Neuronal stem cell (in vitro differentiated cells): ENCODE results near the gene KLHDC7B.

Source experiments
- DNase-seq: peaks from one replicate; pipeline ENCODE4 v3.0.0-alpha.2; 2013; ENCODE audit warnings: low spot score
- H2AFZ ChIP-seq: one replicate; pipeline ENCODE4 v1.6.1; 2013; ENCODE audit warnings: mild to moderate bottlenecking, low read length, inconsistent platforms
- H2AK5ac ChIP-seq: 2 replicates; pipeline ENCODE4 v1.6.1; 2013; ENCODE audit warnings: low read depth, mild to moderate bottlenecking, inconsistent platforms, low read length, moderate library complexity, mixed read lengths
- H2BK120ac ChIP-seq: 2 replicates; pipeline ENCODE4 v1.6.1; 2013; ENCODE audit warnings: low read depth, mild to moderate bottlenecking, inconsistent platforms, low read length, moderate library complexity, mixed read lengths
- H2BK12ac ChIP-seq: one replicate; pipeline ENCODE4 v1.6.1; 2013; ENCODE audit warnings: low read length, inconsistent platforms
- H2BK15ac ChIP-seq: 2 replicates; pipeline ENCODE4 v1.6.1; 2013; ENCODE audit warnings: mild to moderate bottlenecking, low read length, inconsistent platforms, mixed read lengths
- H2BK5ac ChIP-seq: one replicate; pipeline ENCODE4 v1.6.1; 2013; ENCODE audit warnings: inconsistent platforms, mild to moderate bottlenecking, low read length, moderate library complexity
- H3K14ac ChIP-seq: one replicate; pipeline ENCODE4 v1.6.1; 2013; ENCODE audit warnings: low read length, inconsistent platforms
- H3K18ac ChIP-seq: 2 replicates; pipeline ENCODE4 v1.6.1; 2013; ENCODE audit warnings: low read length, inconsistent platforms
- H3K23ac ChIP-seq: 2 replicates; pipeline ENCODE4 v1.6.1; 2013; ENCODE audit warnings: low read depth, mild to moderate bottlenecking, mixed read lengths, low read length, inconsistent platforms; ENCODE audit not compliant: poor library complexity
- H3K27ac ChIP-seq: replicated peaks from 3 replicates; pipeline ENCODE4 v1.5.1; 2013; ENCODE audit warnings: low read length, inconsistent platforms
- H3K27me3 ChIP-seq, 3 experiments: 2 replicates each; pipeline ENCODE4 v1.6.1; 2013; ENCODE audit warnings: low read length in 3 of 3, mild to moderate bottlenecking in 2 of 3, inconsistent platforms in 1 of 3, low read depth in 1 of 3, mixed read lengths in 1 of 3, moderate library complexity in 1 of 3; ENCODE audit not compliant: control insufficient read depth in 3 of 3, insufficient read depth in 3 of 3
- H3K36me3 ChIP-seq, 2 donors: replicated peaks in 1 of 2; 2 replicates each; pipeline ENCODE4 v1.6.1; 2013; ENCODE audit warnings: low read length in 2 of 2; ENCODE audit not compliant: control insufficient read depth in 2 of 2, insufficient read depth in 2 of 2
- H3K4ac ChIP-seq: 2 replicates; pipeline ENCODE4 v1.6.1; 2013; ENCODE audit warnings: inconsistent platforms, mild to moderate bottlenecking, low read length, moderate library complexity
- H3K4me1 ChIP-seq, 2 donors: 1 replicate in 1 of 2; 2 replicates in 1 of 2; pipeline ENCODE4 v1.6.1; 2013; ENCODE audit warnings: low read length in 2 of 2, low read depth in 1 of 2; ENCODE audit not compliant: control insufficient read depth in 2 of 2, insufficient read depth in 1 of 2
- H3K4me2 ChIP-seq: one replicate; pipeline ENCODE4 v1.6.1; 2013; ENCODE audit warnings: mild to moderate bottlenecking, low read length, inconsistent platforms; ENCODE audit not compliant: insufficient read depth, poor library complexity, severe bottlenecking
- H3K4me3 ChIP-seq, 2 donors: 2 replicates each; pipeline ENCODE4 v1.5.1; 2013; ENCODE audit warnings: low read length in 2 of 2, mild to moderate bottlenecking in 2 of 2, inconsistent platforms in 1 of 2, moderate library complexity in 1 of 2
- H3K79me1 ChIP-seq: one replicate; pipeline ENCODE4 v1.6.1; 2013; ENCODE audit warnings: low read depth, mild to moderate bottlenecking, inconsistent platforms, low read length, moderate library complexity
- H3K9ac ChIP-seq: one replicate; pipeline ENCODE4 v1.6.1; 2013; ENCODE audit warnings: mild to moderate bottlenecking, low read depth, low read length, inconsistent platforms; ENCODE audit not compliant: poor library complexity
- H3K9me3 ChIP-seq, 2 donors: replicated peaks in 1 of 2; 2 replicates each; pipeline versions ENCODE3 to v1.6.1; 2013; ENCODE audit warnings: low read length in 2 of 2, mild to moderate bottlenecking in 2 of 2, inconsistent platforms in 1 of 2, low read depth in 1 of 2, mixed read lengths in 1 of 2, moderate library complexity in 1 of 2; ENCODE audit not compliant: control insufficient read depth in 2 of 2, insufficient read depth in 1 of 2
- H4K8ac ChIP-seq: one replicate; pipeline ENCODE4 v1.6.1; 2013; ENCODE audit warnings: low read depth, mild to moderate bottlenecking, inconsistent platforms, low read length, moderate library complexity
- H4K91ac ChIP-seq: one replicate; pipeline ENCODE4 v1.6.1; 2013; ENCODE audit warnings: low read length, low read depth, mild to moderate bottlenecking, inconsistent platforms; ENCODE audit not compliant: poor library complexity
- WGBS, 2 donors: extraction: QIAGEN DNeasy Blood & Tissue Kit; methylation state at CpG; one replicate each; pipeline ENCODE4 v1.1.7; 2013; ENCODE audit warnings: missing lambda C conversion rate in 2 of 2, mixed read lengths in 1 of 2; ENCODE audit not compliant: insufficient read length in 2 of 2, insufficient replicate concordance in 1 of 2; ENCODE audit errors: extremely low coverage in 2 of 2; 5-methylcytosine and 5-hydroxymethylcytosine counted together

KLHDC7B gene

DNA sequence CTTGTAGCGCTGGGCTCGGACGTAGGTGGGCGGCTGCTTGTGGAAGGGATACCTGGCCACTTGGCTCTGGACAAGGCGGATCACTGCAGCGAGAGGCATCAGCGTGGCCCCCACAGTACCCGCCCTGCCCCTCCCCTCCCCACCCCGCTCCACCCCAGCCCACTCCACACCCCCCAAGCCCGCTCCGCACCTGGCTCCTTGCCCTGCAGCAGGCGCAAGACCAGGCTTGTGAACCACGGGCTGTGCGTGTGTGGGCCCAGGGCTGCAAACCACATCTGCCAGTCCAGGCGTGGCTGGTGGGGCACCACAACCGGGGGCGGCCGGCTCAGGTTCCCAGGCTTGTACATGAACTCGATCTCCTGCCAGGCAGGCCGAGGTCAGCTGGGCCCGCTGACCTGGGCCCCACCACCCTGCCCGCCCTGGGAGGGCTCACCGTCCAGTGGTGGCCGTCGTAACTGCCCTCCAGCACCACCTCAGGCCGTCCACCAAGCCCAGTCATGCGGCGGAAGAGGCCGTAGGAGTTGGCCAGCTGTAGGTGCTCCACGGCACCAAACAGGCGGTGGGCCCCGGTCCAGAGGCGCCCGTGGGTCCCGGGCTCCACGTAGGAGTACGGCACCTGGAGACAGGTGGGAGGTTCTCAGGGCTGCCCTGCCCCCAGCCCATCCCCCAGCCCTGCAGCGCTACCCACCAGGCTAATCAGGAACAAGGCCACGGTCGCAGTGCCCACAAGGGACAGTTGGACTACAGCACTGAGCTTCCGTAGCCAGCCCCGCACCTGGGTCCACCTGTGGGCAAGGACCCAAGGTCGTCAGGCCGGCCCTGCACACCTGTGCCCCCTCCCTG is 41.1 kb upstream of the KLHDC7B start:
- no peak overlapping the region for H2BK12ac ChIP-seq
- no peak overlapping the region for H3K4me3 ChIP-seq
- H3K36me3 ChIP-seq, result peaks cover 16 to 36% of the 10 kb centered on the region in 2 donors
- H3K14ac ChIP-seq, result no peak overlapping the region
- no peaks in the 10 kb centered on the region for H3K27me3 ChIP-seq
- no peak overlapping the region for H2AFZ ChIP-seq
- no peak overlapping the region for H3K18ac ChIP-seq
- H3K9me3 ChIP-seq, result no peaks in the 10 kb centered on the region
- peaks cover 9 to 12% of the 10 kb centered on the region in 2 donors for H3K4me1 ChIP-seq
- no peak for DNase-seq
- peaks cover 18% of the 10 kb centered on the region for H3K79me1 ChIP-seq
- no peak overlapping the region for H4K8ac ChIP-seq
- no peak overlapping the region for H3K9ac ChIP-seq
- H3K4me2 ChIP-seq, result no peak overlapping the region
- no peak overlapping the region for H3K27ac ChIP-seq
- WGBS, 2 donors, result no CpG with 5 or more reads among the region's 44 CpGs
- no peak overlapping the region for H4K91ac ChIP-seq
- no peak overlapping the region for H2AK5ac ChIP-seq
- H2BK120ac ChIP-seq, result no peak overlapping the region
- no peak overlapping the region for H3K4ac ChIP-seq
- no peak overlapping the region for H2BK15ac ChIP-seq
- no peak overlapping the region for H3K23ac ChIP-seq
- no peak overlapping the region for H2BK5ac ChIP-seq

DNA sequence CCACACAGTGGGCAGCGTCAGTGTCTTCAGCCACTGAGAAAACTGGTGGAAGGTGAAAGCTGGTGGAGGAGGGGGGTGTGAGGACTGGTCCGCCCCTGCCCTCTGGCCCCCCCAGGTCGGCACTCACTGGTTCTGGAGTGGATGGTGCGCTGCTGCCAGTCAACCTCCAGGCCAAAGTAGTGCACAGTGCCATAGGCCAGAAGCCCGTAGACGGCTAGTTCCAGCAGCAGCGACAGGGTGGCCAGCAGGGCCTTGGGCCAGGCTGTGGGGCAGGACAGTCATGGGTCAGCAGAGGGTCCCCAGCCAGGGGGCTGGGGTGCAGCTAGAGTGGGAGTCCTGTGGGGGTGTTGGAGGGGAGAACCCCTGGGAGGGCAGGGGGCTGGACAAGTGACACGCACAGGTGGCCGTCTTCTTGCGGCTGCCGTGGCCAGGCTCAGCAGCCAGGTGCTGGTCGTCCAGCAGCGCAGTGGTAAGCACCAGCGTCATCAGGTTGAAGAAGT is 40.4 kb upstream of the KLHDC7B start:
- WGBS, 2 donors, result no CpG with 5 or more reads among the region's 14 CpGs
- H3K4me3 ChIP-seq, result peak overlapping the region in 1 of 2 donors; percentile 69
- H3K23ac ChIP-seq, result peak overlapping the region; percentile 43
- no peak overlapping the region for H3K27ac ChIP-seq
- no peak for DNase-seq
- H3K4me1 ChIP-seq, result peaks cover 9 to 12% of the 10 kb centered on the region in 2 donors
- H2AK5ac ChIP-seq, result no peak overlapping the region
- H3K18ac ChIP-seq, result no peak overlapping the region
- H2BK120ac ChIP-seq, result no peak overlapping the region
- no peak overlapping the region for H3K9ac ChIP-seq
- H3K27me3 ChIP-seq, result no peaks in the 10 kb centered on the region
- no peak overlapping the region for H3K4me2 ChIP-seq
- H4K91ac ChIP-seq, result no peak overlapping the region
- no peak overlapping the region for H4K8ac ChIP-seq
- H3K36me3 ChIP-seq, result peaks cover 16 to 39% of the 10 kb centered on the region in 2 donors
- H2BK5ac ChIP-seq, result no peak overlapping the region
- H2AFZ ChIP-seq, result no peak overlapping the region
- no peaks in the 10 kb centered on the region for H3K9me3 ChIP-seq
- no peak overlapping the region for H3K14ac ChIP-seq
- H2BK15ac ChIP-seq, result no peak overlapping the region
- no peak overlapping the region for H2BK12ac ChIP-seq
- H3K4ac ChIP-seq, result no peak overlapping the region
- peaks cover 18% of the 10 kb centered on the region for H3K79me1 ChIP-seq

DNA sequence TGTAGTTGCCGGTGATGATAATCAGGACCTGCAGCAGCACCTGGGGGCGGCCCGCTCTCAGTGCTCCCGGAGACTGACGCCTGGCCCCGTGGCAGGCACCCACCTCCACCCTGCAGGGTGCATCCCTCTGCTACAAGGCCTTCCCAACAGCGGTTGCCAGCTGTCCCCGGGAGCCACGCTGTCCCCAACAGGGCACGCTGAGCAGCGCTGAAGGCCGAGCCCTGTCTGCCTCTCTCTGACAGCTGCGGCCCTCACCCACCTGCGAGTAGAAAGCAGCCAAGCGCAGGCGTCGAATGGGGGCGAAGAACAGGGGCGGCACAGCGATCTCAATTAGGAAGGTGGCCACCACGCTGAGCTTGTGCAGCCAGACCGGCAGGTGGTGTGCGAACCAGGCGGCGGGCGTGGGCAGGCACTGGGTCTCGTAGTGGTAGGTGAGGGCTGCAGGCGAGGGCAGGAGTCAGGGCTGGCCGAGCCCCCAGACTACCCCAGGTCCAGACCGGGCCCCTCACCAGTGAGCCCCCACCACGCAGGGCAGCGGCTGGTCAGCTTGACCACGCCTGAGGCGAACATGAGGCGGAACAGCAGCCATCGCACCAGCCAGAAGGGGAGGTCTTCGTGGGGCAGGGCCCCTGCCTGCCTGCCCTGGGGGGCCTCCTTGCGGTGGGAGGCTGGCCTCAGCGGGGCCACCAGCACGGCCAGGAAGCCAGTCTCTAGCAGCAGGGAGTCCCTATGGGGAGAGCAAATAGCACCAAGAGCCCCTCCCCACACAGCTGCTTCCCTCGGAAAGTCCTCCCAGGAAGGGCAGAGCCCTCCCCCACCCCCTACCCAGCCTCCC is 39.7 kb upstream of the KLHDC7B start:
- peak overlapping the region; percentile 65 for H3K23ac ChIP-seq
- no peak overlapping the region for H3K18ac ChIP-seq
- no peak overlapping the region for H2AK5ac ChIP-seq
- no peaks in the 10 kb centered on the region for H3K9me3 ChIP-seq
- H4K8ac ChIP-seq, result no peak overlapping the region
- H3K4me1 ChIP-seq, result peaks cover 9 to 12% of the 10 kb centered on the region in 2 donors
- H3K27ac ChIP-seq, result no peak overlapping the region
- H3K27me3 ChIP-seq, result no peaks in the 10 kb centered on the region
- no peak overlapping the region for H3K14ac ChIP-seq
- no peak overlapping the region for H2BK5ac ChIP-seq
- H3K36me3 ChIP-seq, result peaks cover 16 to 42% of the 10 kb centered on the region in 2 donors
- WGBS, 2 donors, result no CpG with 5 or more reads among the region's 41 CpGs
- H3K9ac ChIP-seq, result peak overlapping the region; percentile 44
- H2BK15ac ChIP-seq, result no peak overlapping the region
- no peak overlapping the region for H2BK12ac ChIP-seq
- no peak for DNase-seq
- H4K91ac ChIP-seq, result no peak overlapping the region
- H3K4ac ChIP-seq, result no peak overlapping the region
- no peak overlapping the region for H2AFZ ChIP-seq
- H3K4me3 ChIP-seq, result peak overlapping the region in 1 of 2 donors; percentile 69
- H3K4me2 ChIP-seq, result peak overlapping the region; percentile 77
- peaks cover 18% of the 10 kb centered on the region for H3K79me1 ChIP-seq
- H2BK120ac ChIP-seq, result no peak overlapping the region
